Adrenal gland (tissue), 12 donors: ENCODE data around the gene USP10. TPM values are rescaled to one million over a fixed set of nuclear protein-coding genes. Genes with fewer than 3 reads are reported as not detected.

Source experiments
- DNase-seq, 7 donors: peaks; one replicate each; pipeline ENCODE4 v3.0.0-alpha.2; 2019 to 2020
- H3K27ac ChIP-seq, 5 donors: fragments of 200-600 bp; sonication (generic) in 4 of 5; 1 replicate in 3 of 5; 2 replicates in 2 of 5; pipeline versions ENCODE4 v1.5.1 to v1.8.0; 2016 to 2020; ENCODE audit warnings: mild to moderate bottlenecking in 1 of 5
- H3K27me3 ChIP-seq: fragments of 200-600 bp; 2 replicates; pipeline ENCODE4 v1.8.0; 2021
- H3K36me3 ChIP-seq, 2 donors: fragments of 200-600 bp; replicated peaks in 1 of 2; 1 replicate in 1 of 2; 2 replicates in 1 of 2; pipeline versions ENCODE4 v1.5.1 to v1.8.0; 2018 to 2022
- H3K4me1 ChIP-seq, 2 donors: fragments of 200-600 bp; replicated peaks in 1 of 2; 1 replicate in 1 of 2; 2 replicates in 1 of 2; pipeline versions ENCODE4 v1.5.1 to v1.8.0; 2018 to 2021
- H3K4me3 ChIP-seq, 4 donors: fragments of 200-600 bp; sonication (generic) in 3 of 4; one replicate each; pipeline ENCODE4 v1.5.1; 2016 to 2018
- H3K9me3 ChIP-seq, 3 donors: fragments of 200-600 bp; sonication (generic) in 1 of 3; replicated peaks in 1 of 3; 1 replicate in 2 of 3; 2 replicates in 1 of 3; pipeline versions ENCODE4 v1.5.1 to v1.8.0; 2016 to 2021
- POLR2A ChIP-seq, 2 donors: fragments of 450-650 bp; IDR thresholded peaks; one replicate each; pipeline ENCODE4 v1.6.1; 2017; ENCODE audit warnings: antibody characterized with exemption in 2 of 2, mild to moderate bottlenecking in 2 of 2, moderate library complexity in 1 of 2
- WGBS, 4 donors: extraction: QIAGEN DNeasy Blood & Tissue Kit in 2 of 4; methylation state at CpG; one replicate each; pipeline versions ENCODE4 v1.1.5 to v1.1.7; 2013 to 2017; 5-methylcytosine and 5-hydroxymethylcytosine counted together
- intact Hi-C, 2 donors: fragments of 100-400 bp; cut with DNase I; formaldehyde crosslinking; loops; one replicate each; pipeline versions ENCODE4 v1.14.1 to v1.15.0; 2022 to 2023
- polyA plus RNA-seq, 3 donors: library from polyadenylated mRNA; stranded (reverse); fragments of 200-250 nt in 2 of 3; fragments of 350-450 nt in 1 of 3; fragmentation: Illumina TruSeq in 1 of 3; extraction: RNeasy Lipid Tissue Mini Kit (QIAGEN cat#74804) in 1 of 3; gene quantifications; one replicate each; pipeline ENCODE4 v1.2.3, GENCODE V29; 2013 to 2014
- total RNA-seq, 9 donors: library from RNA; depleted of rRNA in 4 of 9; stranded (reverse); fragments of >200 nt in 4 of 9; fragments of 120-200 nt in 1 of 9; fragmentation: NEBNext Ultra II Directional in 1 of 9; extraction: Animal tissue kit (Norgen Biotek cat#: 25700) in 1 of 9; gene quantifications; one replicate each; pipeline versions ENCODE4 v1.1.0 to v1.2.4, GENCODE V29; 2013 to 2023
- TF ChIP-seq, protein P1 (sequence below), 6 experiments: fragments of 450-650 bp in 4 of 6; fragments of 200-600 bp in 2 of 6; sonication (generic) in 1 of 6; IDR thresholded peaks; 1 replicate in 5 of 6; 2 replicates in 1 of 6; pipeline versions ENCODE4 v1.5.1 to v1.8.0; 2016 to 2021; ENCODE audit warnings: antibody characterized with exemption in 6 of 6, mild to moderate bottlenecking in 2 of 6, moderate library complexity in 1 of 6
- donor health status: healthy with polysubstance abuse.
- donor health status: Bipolar disorder and iron deficiency.
- donor health status: DM: yes; HTN: yes; CAD: no.
- donor health status: DM: no; HTN: no; CAD: no.
- donor health status: DM: no; HTN: no; CAD: no.
- donor health status: DM: yes; HTN: yes; CAD: no.

The USP10 gene
- total and polyA plus RNA-seq, 12 donors = 16.2 to 154 (median 60.4) TPM

DNA sequence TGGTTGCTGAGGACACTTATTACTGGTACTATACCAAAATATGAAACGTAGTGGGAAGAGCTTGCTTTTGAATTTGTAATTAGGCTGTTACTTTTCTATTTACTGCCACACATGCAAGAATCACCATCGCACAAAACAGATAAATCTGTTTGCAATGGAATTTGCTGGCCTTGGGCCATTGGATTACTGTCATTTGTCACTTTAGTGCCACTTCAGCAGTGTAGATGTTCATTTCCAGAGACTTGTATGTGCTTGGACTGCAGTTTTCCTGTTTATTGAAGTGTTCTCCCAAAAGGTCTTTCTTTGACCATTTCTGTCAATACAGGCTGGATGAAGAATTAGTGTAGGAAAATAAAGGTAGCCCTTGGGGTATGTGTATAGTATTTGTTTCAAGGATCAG, 4.5 kb downstream of the USP10 start:
- no peaks in the 10 kb centered on the region for H3K9me3 ChIP-seq
- no peaks in the 10 kb centered on the region for H3K36me3 ChIP-seq
- intact Hi-C loops = no loop called here
- peaks cover 11 to 39% of the 10 kb centered on the region in 2 donors for H3K4me1 ChIP-seq
- TF ChIP-seq, protein P1, sequence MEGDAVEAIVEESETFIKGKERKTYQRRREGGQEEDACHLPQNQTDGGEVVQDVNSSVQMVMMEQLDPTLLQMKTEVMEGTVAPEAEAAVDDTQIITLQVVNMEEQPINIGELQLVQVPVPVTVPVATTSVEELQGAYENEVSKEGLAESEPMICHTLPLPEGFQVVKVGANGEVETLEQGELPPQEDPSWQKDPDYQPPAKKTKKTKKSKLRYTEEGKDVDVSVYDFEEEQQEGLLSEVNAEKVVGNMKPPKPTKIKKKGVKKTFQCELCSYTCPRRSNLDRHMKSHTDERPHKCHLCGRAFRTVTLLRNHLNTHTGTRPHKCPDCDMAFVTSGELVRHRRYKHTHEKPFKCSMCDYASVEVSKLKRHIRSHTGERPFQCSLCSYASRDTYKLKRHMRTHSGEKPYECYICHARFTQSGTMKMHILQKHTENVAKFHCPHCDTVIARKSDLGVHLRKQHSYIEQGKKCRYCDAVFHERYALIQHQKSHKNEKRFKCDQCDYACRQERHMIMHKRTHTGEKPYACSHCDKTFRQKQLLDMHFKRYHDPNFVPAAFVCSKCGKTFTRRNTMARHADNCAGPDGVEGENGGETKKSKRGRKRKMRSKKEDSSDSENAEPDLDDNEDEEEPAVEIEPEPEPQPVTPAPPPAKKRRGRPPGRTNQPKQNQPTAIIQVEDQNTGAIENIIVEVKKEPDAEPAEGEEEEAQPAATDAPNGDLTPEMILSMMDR (IDR thresholded peaks at IDR 0.05) = no peak
- TF ChIP-seq POLR2A (IDR thresholded peaks at IDR 0.05) = no peak
- H3K4me3 ChIP-seq = no peak overlapping the region
- 39 to 47% (median 47%) methylated on average over 2 of the region's 2 CpGs for WGBS, 4 donors
- DNase-seq = peak in 6 of 7 donors; percentile 32 to 72 (median 48)
- H3K27me3 ChIP-seq = no peaks in the 10 kb centered on the region
- no peak overlapping the region for H3K27ac ChIP-seq

DNA sequence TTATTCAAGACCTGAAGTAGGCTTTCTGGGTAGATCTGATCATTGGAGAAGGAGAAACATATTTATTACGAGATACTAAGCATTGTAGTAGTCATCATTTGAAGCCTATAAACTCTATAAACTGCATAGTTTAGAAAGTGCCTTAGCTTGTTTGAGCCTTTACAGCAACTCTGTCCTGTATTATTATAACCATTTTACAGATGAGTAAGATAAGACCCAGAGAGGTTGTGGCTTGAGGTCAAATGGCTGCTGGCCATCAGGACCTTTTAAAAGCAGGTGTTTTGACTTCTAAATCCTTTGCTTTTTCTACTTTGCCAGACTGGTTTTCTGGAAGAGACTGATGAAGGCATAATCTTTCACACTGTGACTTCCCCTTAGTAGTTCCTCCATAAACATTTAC, 7.1 kb downstream of the USP10 start:
- no peak for DNase-seq
- TF ChIP-seq POLR2A (IDR thresholded peaks at IDR 0.05) = no peak
- TF ChIP-seq, protein P1 (IDR thresholded peaks at IDR 0.05) = no peak
- Histone ChIP-seq H3K9me3 (no peaks in the 10 kb centered on the region), H3K27me3 (no peaks in the 10 kb centered on the region), H3K4me1 (peaks cover 11 to 26% of the 10 kb centered on the region in 2 donors), H3K27ac (no peak overlapping the region), H3K4me3 (no peak overlapping the region), H3K36me3 (no peaks in the 10 kb centered on the region)
- WGBS, 4 donors = 93 to 100% (median 94%) methylated on average over 1 of the region's 1 CpG
- intact Hi-C loops = no loop called here

DNA sequence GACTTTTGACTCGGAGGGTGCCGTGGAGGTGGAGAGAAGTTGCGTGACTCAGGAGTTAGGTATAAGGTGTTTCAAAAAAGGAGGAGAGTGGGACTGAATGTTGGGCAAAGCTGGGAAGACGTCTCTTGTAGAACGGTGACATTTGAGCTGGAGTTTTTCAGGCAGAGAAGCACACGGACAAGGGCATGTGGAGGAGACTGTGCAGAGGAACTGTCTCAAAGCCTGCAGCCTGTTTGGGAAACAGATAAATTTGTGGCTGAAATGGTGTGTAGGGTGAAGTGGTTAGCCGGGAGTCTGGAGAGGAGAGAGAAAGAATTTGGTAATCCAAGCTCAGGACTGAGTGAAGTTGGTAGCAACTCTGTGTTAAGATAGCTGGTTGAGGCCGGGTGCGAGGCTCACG, 9.8 kb downstream of the USP10 start:
- Histone ChIP-seq H3K4me1 (peaks cover 0 to 19% of the 10 kb centered on the region in 2 donors), H3K4me3 (no peak overlapping the region), H3K36me3 (no peaks in the 10 kb centered on the region), H3K27me3 (no peaks in the 10 kb centered on the region), H3K9me3 (no peaks in the 10 kb centered on the region), H3K27ac (no peak overlapping the region)
- intact Hi-C loops = no loop called here
- DNase-seq = no peak
- TF ChIP-seq POLR2A (IDR thresholded peaks at IDR 0.05) = no peak
- TF ChIP-seq, protein P1 (IDR thresholded peaks at IDR 0.05) = no peak
- WGBS, 4 donors = 81 to 85% (median 84%) methylated on average over 10 of the region's 10 CpGs

DNA sequence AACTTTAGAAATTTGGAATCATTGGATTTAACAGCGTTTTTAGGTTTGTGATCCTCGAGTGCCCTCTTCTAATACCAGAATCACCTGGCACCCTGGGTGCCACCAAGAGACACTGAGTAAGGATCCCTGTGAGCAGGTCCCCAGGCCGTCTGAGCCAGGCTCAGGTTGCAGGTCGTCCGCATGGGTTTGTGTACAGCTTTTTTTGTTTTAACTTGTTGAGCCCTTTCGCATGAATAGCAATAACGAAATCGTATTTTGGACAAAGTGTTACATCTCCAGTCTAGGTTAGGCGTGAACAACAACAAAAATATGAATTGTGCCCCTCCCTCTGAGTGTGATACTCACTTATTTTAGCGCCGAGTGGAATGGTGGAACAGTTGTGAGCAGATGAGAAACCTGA, 10.9 kb downstream of the USP10 start:
- no peak overlapping the region for H3K4me3 ChIP-seq
- TF ChIP-seq, protein P1 (IDR thresholded peaks at IDR 0.05) = no peak
- TF ChIP-seq POLR2A (IDR thresholded peaks at IDR 0.05) = no peak
- H3K27me3 ChIP-seq = no peaks in the 10 kb centered on the region
- no peaks in the 10 kb centered on the region for H3K9me3 ChIP-seq
- H3K36me3 ChIP-seq = no peaks in the 10 kb centered on the region
- 87 to 92% (median 91%) methylated on average over 11 of the region's 11 CpGs for WGBS, 4 donors
- intact Hi-C loops = no loop called here
- H3K27ac ChIP-seq = no peak overlapping the region
- peaks cover 0 to 17% of the 10 kb centered on the region in 2 donors for H3K4me1 ChIP-seq
- no peak for DNase-seq
